Liver (tissue), 9 donors: ENCODE results near the gene FAM111A. TPM values are rescaled to one million over a fixed set of nuclear protein-coding genes. Genes with fewer than 3 reads are reported as not detected.

ENCODE experiments used
- DNase-seq: peaks from one replicate; pipeline ENCODE4 v3.0.0-alpha.2; 2017; ENCODE audit warnings: low spot score
- H3K27ac ChIP-seq, 2 donors: one replicate each; pipeline ENCODE4 v1.7.0; 2013; ENCODE audit warnings: inconsistent platforms in 2 of 2, low read length in 2 of 2, control low read depth in 1 of 2, low read depth in 1 of 2, mild to moderate bottlenecking in 1 of 2
- H3K27me3 ChIP-seq, 4 donors: one replicate each; pipeline versions ENCODE4 v1.6.1 to v1.7.0; 2013; ENCODE audit warnings: low read length in 3 of 4, inconsistent platforms in 1 of 4, mild to moderate bottlenecking in 1 of 4, moderate library complexity in 1 of 4; ENCODE audit not compliant: control insufficient read depth in 4 of 4, insufficient read depth in 4 of 4
- H3K36me3 ChIP-seq, 4 donors: one replicate each; pipeline versions ENCODE4 v1.6.1 to v1.7.0; 2013; ENCODE audit warnings: low read length in 3 of 4, mild to moderate bottlenecking in 3 of 4, low read depth in 1 of 4, moderate library complexity in 1 of 4; ENCODE audit not compliant: control insufficient read depth in 4 of 4, insufficient read depth in 3 of 4
- H3K4me1 ChIP-seq, 4 donors: one replicate each; pipeline versions ENCODE4 v1.6.1 to v1.7.0; 2013; ENCODE audit warnings: low read length in 3 of 4, mild to moderate bottlenecking in 3 of 4, moderate library complexity in 1 of 4; ENCODE audit not compliant: control insufficient read depth in 4 of 4, insufficient read depth in 4 of 4
- H3K4me3 ChIP-seq, 3 donors: one replicate each; pipeline versions ENCODE4 v1.6.1 to v1.7.0; 2013; ENCODE audit warnings: low read length in 3 of 3, control low read depth in 1 of 3, low read depth in 1 of 3, mild to moderate bottlenecking in 1 of 3
- H3K9ac ChIP-seq, 2 donors: one replicate each; pipeline ENCODE4 v1.7.0; 2013; ENCODE audit warnings: low read length in 2 of 2, mild to moderate bottlenecking in 2 of 2, moderate library complexity in 2 of 2, control low read depth in 1 of 2, low read depth in 1 of 2
- H3K9me3 ChIP-seq, 4 donors: one replicate each; pipeline versions ENCODE4 v1.6.1 to v1.7.0; 2013; ENCODE audit warnings: low read length in 3 of 4; ENCODE audit not compliant: control insufficient read depth in 4 of 4
- ATF3 ChIP-seq: IDR thresholded peaks from 2 replicates; pipeline ENCODE4 v1.6.1; 2016; ENCODE audit warnings: antibody characterized with exemption
- CTCF ChIP-seq: fragments of 150-350 bp; IDR thresholded peaks from 2 replicates; pipeline ENCODE4 v1.5.1; 2017; ENCODE audit warnings: improper control_type of control experiment, low read depth, low read length; ENCODE audit not compliant: missing input control
- EGR1 ChIP-seq, 2 donors: IDR thresholded peaks; 2 replicates each; pipeline ENCODE4 v1.6.1; 2016 to 2018; ENCODE audit warnings: antibody characterized with exemption in 2 of 2, low read depth in 2 of 2
- FOXA1 ChIP-seq: IDR thresholded peaks from 2 replicates; pipeline ENCODE4 v1.6.1; 2016; ENCODE audit warnings: antibody characterized with exemption
- FOXA2 ChIP-seq: IDR thresholded peaks from 2 replicates; pipeline ENCODE4 v1.6.1; 2016; ENCODE audit warnings: antibody characterized with exemption
- GABPA ChIP-seq, 2 donors: IDR thresholded peaks in 1 of 2; conservative IDR thresholded peaks in 1 of 2; 2 replicates each; pipeline ENCODE4 v1.6.1; 2016; ENCODE audit warnings: antibody characterized with exemption in 2 of 2, mild to moderate bottlenecking in 1 of 2, moderate library complexity in 1 of 2
- HNF4A ChIP-seq, 2 donors: conservative IDR thresholded peaks; 2 replicates each; pipeline ENCODE4 v1.6.1; 2016; ENCODE audit warnings: antibody characterized with exemption in 2 of 2, mild to moderate bottlenecking in 2 of 2
- HNF4G ChIP-seq: IDR thresholded peaks from 2 replicates; pipeline ENCODE4 v1.6.1; 2016; ENCODE audit warnings: antibody characterized with exemption
- JUND ChIP-seq, 2 donors: IDR thresholded peaks; 2 replicates each; pipeline ENCODE4 v1.6.1; 2016; ENCODE audit warnings: antibody characterized with exemption in 2 of 2
- MAX ChIP-seq: IDR thresholded peaks from 2 replicates; pipeline ENCODE4 v1.6.1; 2016; ENCODE audit warnings: antibody characterized with exemption
- NR2F2 ChIP-seq: IDR thresholded peaks from 2 replicates; pipeline ENCODE4 v1.6.1; 2016; ENCODE audit warnings: antibody characterized with exemption
- RAD21 ChIP-seq, 2 donors: IDR thresholded peaks; 2 replicates each; pipeline ENCODE4 v1.6.1; 2016; ENCODE audit warnings: antibody characterized with exemption in 2 of 2, mild to moderate bottlenecking in 2 of 2
- REST ChIP-seq: IDR thresholded peaks from 2 replicates; pipeline ENCODE4 v1.6.1; 2016; ENCODE audit warnings: antibody characterized with exemption, mild to moderate bottlenecking
- RXRA ChIP-seq, 2 donors: IDR thresholded peaks; 2 replicates each; pipeline ENCODE4 v1.6.1; 2017 to 2018; ENCODE audit warnings: antibody characterized with exemption in 2 of 2, mild to moderate bottlenecking in 1 of 2
- SP1 ChIP-seq: IDR thresholded peaks from 2 replicates; pipeline ENCODE4 v1.6.1; 2018; ENCODE audit warnings: antibody characterized with exemption, mild to moderate bottlenecking
- TAF1 ChIP-seq: conservative IDR thresholded peaks from 2 replicates; pipeline ENCODE4 v1.6.1; 2016; ENCODE audit warnings: antibody characterized with exemption, mild to moderate bottlenecking
- YY1 ChIP-seq: IDR thresholded peaks from 2 replicates; pipeline ENCODE4 v1.6.1; 2016; ENCODE audit warnings: antibody characterized with exemption, mild to moderate bottlenecking
- ZBTB33 ChIP-seq: IDR thresholded peaks from 2 replicates; pipeline ENCODE4 v1.6.1; 2016; ENCODE audit warnings: antibody characterized with exemption
- WGBS: extraction: QIAGEN DNeasy Blood & Tissue Kit; methylation state at CpG from one replicate; pipeline ENCODE4 v1.1.7; 2013; 5-methylcytosine and 5-hydroxymethylcytosine counted together
- polyA plus RNA-seq, 2 donors: library from polyadenylated mRNA; stranded (reverse) in 1 of 2; unstranded in 1 of 2; fragments of 200-250 nt in 1 of 2; fragments of >200 nt in 1 of 2; fragmentation: Nextera tagmentation in 1 of 2; extraction: Ambion mirVana in 1 of 2; gene quantifications; one replicate each; pipeline versions ENCODE4 v1.2.1 to v1.2.3, GENCODE V29; 2013 to 2015
- total RNA-seq, 2 donors: library from RNA; depleted of rRNA; stranded (reverse); fragments of >200 nt; gene quantifications; one replicate each; pipeline ENCODE4 v1.2.3, GENCODE V29; 2014
- donor health status: healthy.
- donor health status: healthy.
- donor health status: healthy.
- donor health status: healthy.
- donor health status: healthy.

FAM111A gene
- total and polyA plus RNA-seq, 4 donors: 5.9 to 27.0 (median 14.2) TPM

GRCh38 chr11:59175091-59175501 is 32.4 kb downstream of the FAM111A start:
- Histone ChIP-seq H3K4me1 (peaks cover 10 to 52% (median 32%) of the 10 kb centered on the region in 4 donors), H3K9me3 (peaks cover 0 to 3% (median 0%) of the 10 kb centered on the region in 4 donors), H3K27ac (peak overlapping the region; percentile 90 to 91), H3K9ac (peak overlapping the region in 1 of 2 donors; percentile 51), H3K4me3 (peak overlapping the region; percentile 1 to 53 (median 5)), H3K36me3 (peaks cover 0 to 5% (median 0%) of the 10 kb centered on the region in 4 donors), H3K27me3 (no peaks in the 10 kb centered on the region)
- WGBS: 58% methylated on average over 4 of the region's 4 CpGs
- TF ChIP-seq FOXA2: no peak
- TF ChIP-seq FOXA1: no peak
- TF ChIP-seq YY1: no peak
- TF ChIP-seq MAX: no peak
- no peak for TF ChIP-seq TAF1
- TF ChIP-seq SP1: no peak
- TF ChIP-seq RAD21 (IDR thresholded peaks at IDR 0.05): no peak
- no peak for DNase-seq

GRCh38 chr11:59176330-59176729 is 33.7 kb downstream of the FAM111A start:
- Histone ChIP-seq H3K9me3 (peaks cover 0 to 3% (median 0%) of the 10 kb centered on the region in 4 donors), H3K36me3 (peaks cover 0 to 5% (median under 1%) of the 10 kb centered on the region in 4 donors), H3K27me3 (no peaks in the 10 kb centered on the region), H3K9ac (no peak overlapping the region), H3K4me3 (no peak overlapping the region), H3K4me1 (peaks cover 10 to 52% (median 32%) of the 10 kb centered on the region in 4 donors), H3K27ac (peak overlapping the region; percentile 90 to 91)
- TF ChIP-seq JUND (IDR thresholded peaks at IDR 0.05) (peak; percentile 75 to 77), HNF4A (conservative IDR thresholded peaks at IDR 0.05) (peak; percentile 87 to 91), RXRA (IDR thresholded peaks at IDR 0.05) (peak; percentile 63 to 83), RAD21 (IDR thresholded peaks at IDR 0.05) (peak in 1 of 2 donors; percentile 14), FOXA2 (peak; percentile 71), FOXA1 (peak; percentile 30), REST (peak; percentile 15), CTCF (no peak), EGR1 (IDR thresholded peaks at IDR 0.05; ENCODE audit: low read depth in 2 of 2) (peak; percentile 24 to 46), ATF3 (peak; percentile 57), YY1 (peak; percentile 82), GABPA (IDR thresholded peaks at IDR 0.05 in 1 of 2, conservative IDR thresholded peaks at IDR 0.05 in 1 of 2) (no peak), NR2F2 (peak; percentile 20), HNF4G (peak; percentile 66), SP1 (peak; percentile 84), ZBTB33 (peak; percentile 63), MAX (peak; percentile 64), TAF1 (no peak)
- DNase-seq: no peak
- 41% methylated on average over 7 of the region's 7 CpGs for WGBS
